ENCODE measurements around the gene SLC39A11. TPM values are rescaled to one million over a fixed set of nuclear protein-coding genes. Genes with fewer than 3 reads are reported as not detected.

SLC39A11 gene
- total and polyA plus RNA-seq, 8 donors: 5.2 to 62.0 (median 12.9) TPM

DNA sequence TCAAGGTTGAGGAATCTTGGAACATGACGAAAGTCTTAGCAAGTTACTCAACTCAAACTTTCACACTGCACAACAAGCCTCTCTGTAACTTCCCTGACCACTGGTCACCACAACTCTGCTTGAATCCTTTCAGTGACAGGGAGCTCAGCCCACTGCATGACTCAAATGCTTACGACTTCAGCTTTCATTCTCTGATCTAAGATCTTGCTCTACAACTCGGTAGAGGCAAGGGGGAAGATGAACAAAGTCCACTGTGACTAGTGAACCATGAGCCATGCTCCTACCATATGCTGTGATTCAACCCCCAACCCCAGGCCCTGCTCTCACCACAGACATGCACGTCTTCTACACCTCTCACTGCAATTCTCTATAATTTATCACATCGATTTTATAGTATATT, 160.9 kb downstream of the SLC39A11 start:
- peak in 1 of 2 donors; percentile 24 for DNase-seq
- H3K4me3 ChIP-seq: no peak overlapping the region
- 74 to 93% (median 82%) methylated on average over 5 of the region's 5 CpGs for WGBS, 5 donors
- H3K36me3 ChIP-seq: no peaks in the 10 kb centered on the region
- H3K27ac ChIP-seq: no peak overlapping the region
- intact Hi-C loops (cut with DNase I; ENCODE audit: low total_unique reads): no loop called here
- TF ChIP-seq POLR2AphosphoS5 (IDR thresholded peaks at IDR 0.05) (no peak), CTCF (IDR thresholded peaks at IDR 0.05) (no peak), EP300 (IDR thresholded peaks at IDR 0.05) (no peak), POLR2A (IDR thresholded peaks at IDR 0.05) (no peak)
- H3K9me3 ChIP-seq: no peaks in the 10 kb centered on the region
- H3K4me1 ChIP-seq: no peaks in the 10 kb centered on the region
- no peaks in the 10 kb centered on the region for H3K27me3 ChIP-seq

DNA sequence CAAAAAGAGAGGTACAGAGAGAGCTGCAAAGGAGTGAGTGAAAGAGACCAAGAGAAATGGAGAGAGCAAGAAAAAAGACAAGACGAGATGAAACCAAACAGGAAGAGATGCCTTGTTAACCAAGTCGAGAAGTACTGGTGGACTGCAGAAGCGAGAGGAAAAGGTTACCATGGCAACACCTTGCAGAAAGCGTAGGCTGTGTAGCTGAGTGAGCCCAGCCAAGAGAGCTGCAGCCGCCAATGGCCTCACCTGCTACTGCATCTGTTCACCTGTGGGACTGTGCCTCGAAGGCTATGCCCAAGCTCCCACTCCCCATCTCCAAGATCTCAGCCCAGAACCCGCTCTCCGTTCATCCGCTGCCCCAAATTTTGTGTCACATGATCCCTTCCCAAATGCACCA, 161.3 kb downstream of the SLC39A11 start:
- TF ChIP-seq POLR2AphosphoS5 (IDR thresholded peaks at IDR 0.05): no peak
- TF ChIP-seq CTCF (IDR thresholded peaks at IDR 0.05): no peak
- no peak for TF ChIP-seq POLR2A (IDR thresholded peaks at IDR 0.05)
- no peak for TF ChIP-seq EP300 (IDR thresholded peaks at IDR 0.05)
- Histone ChIP-seq H3K4me1 (no peaks in the 10 kb centered on the region), H3K9me3 (no peaks in the 10 kb centered on the region), H3K36me3 (no peaks in the 10 kb centered on the region), H3K4me3 (no peak overlapping the region), H3K27me3 (no peaks in the 10 kb centered on the region), H3K27ac (no peak overlapping the region)
- peak in 1 of 2 donors; percentile 55 for DNase-seq
- WGBS, 5 donors: 73 to 86% (median 76%) methylated on average over 7 to 9 of the region's 9 CpGs
- intact Hi-C loops (cut with DNase I; ENCODE audit: low total_unique reads): no loop called here

DNA sequence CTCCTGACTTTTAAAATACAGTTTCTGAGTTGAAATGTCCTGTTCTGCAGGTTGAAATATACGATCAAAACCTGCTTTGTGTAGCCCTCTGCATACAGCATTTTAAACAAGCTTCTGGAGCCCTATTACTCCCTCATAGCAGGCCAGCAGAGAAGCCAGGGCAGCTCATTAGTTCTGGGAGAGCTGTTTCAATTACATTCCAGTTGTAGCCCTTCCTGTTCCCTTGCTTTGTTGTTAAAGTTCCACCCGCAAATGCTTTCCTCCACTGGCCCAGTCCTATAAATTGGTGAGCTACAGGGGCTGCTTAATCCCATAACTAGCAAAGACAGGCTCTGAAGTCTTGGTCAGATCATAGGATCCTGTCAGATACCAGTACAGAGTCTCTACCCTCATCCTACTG, 162.5 kb downstream of the SLC39A11 start:
- intact Hi-C loops (cut with DNase I; ENCODE audit: low total_unique reads): no loop called here
- TF ChIP-seq CTCF (IDR thresholded peaks at IDR 0.05): no peak
- TF ChIP-seq POLR2A (IDR thresholded peaks at IDR 0.05): no peak
- TF ChIP-seq POLR2AphosphoS5 (IDR thresholded peaks at IDR 0.05): no peak
- no peak for TF ChIP-seq EP300 (IDR thresholded peaks at IDR 0.05)
- no peaks in the 10 kb centered on the region for H3K27me3 ChIP-seq
- DNase-seq: no peak
- H3K27ac ChIP-seq: no peak overlapping the region
- H3K36me3 ChIP-seq: peaks cover 0 to under 1% (median 0%) of the 10 kb centered on the region in 4 donors
- H3K9me3 ChIP-seq: no peaks in the 10 kb centered on the region
- H3K4me3 ChIP-seq: no peak overlapping the region
- 80 to 89% (median 88%) methylated on average over 2 of the region's 2 CpGs for WGBS, 5 donors
- no peaks in the 10 kb centered on the region for H3K4me1 ChIP-seq

- peak in 1 of 2 donors; percentile 59 for DNase-seq
- Histone ChIP-seq H3K4me1 (no peaks in the 10 kb centered on the region), H3K27me3 (no peaks in the 10 kb centered on the region), H3K27ac (no peak overlapping the region), H3K4me3 (no peak overlapping the region), H3K9me3 (no peaks in the 10 kb centered on the region), H3K36me3 (peaks cover 0 to 4% (median 0%) of the 10 kb centered on the region in 4 donors)
- TF ChIP-seq POLR2A (IDR thresholded peaks at IDR 0.05): no peak
- TF ChIP-seq POLR2AphosphoS5 (IDR thresholded peaks at IDR 0.05): no peak
- no peak for TF ChIP-seq CTCF (IDR thresholded peaks at IDR 0.05)
- no peak for TF ChIP-seq EP300 (IDR thresholded peaks at IDR 0.05)
- intact Hi-C loops (cut with DNase I; ENCODE audit: low total_unique reads): no loop called here
- WGBS, 5 donors: 66 to 87% (median 72%) methylated on average over 7 of the region's 7 CpGs
These were observed 163.9 kb downstream of the SLC39A11 start for GRCh38 chr17:72928454-72929136.
